ENCODE data around the gene RANBP10. TPM values are rescaled to one million over a fixed set of nuclear protein-coding genes. Genes with fewer than 3 reads are reported as not detected.
"Not testable (repeated sequence)": the region's sequence is repeated elsewhere in the genome, so short reads cannot be mapped to it uniquely, and the experiment has no call there.

Gene RANBP10
- polyA plus RNA-seq, 1 donor = 23.6 TPM

- DNase-seq (ENCODE audit: low read depth) = no peak
These were observed 26.9 kb downstream of the RANBP10 start for GRCh38 chr16:67779256-67780014.

GRCh38 chr16:67775273-67775672 is 31.1 kb downstream of the RANBP10 start:
- no peak for DNase-seq (ENCODE audit: low read depth)

DNA sequence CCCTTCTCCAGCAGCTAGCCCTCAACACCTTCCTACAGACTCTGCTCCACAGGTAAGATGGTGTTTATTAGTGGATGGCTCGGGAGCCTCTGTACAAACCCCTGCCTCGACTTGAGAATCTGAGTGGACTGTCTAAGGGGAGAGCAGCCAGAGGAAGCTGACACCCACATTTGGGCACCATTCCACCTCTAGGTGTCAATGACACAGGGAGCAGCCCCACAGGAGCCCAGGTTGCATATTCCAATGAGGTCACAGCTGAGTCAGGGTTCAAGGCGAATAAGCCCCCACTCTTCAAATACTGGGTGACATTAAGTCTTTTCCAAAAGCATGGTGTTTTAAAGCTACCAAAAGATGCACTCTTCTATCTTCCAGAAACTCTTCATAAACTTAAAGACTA is 31.9 kb downstream of the RANBP10 start:
- no peak for DNase-seq (ENCODE audit: low read depth)

DNA sequence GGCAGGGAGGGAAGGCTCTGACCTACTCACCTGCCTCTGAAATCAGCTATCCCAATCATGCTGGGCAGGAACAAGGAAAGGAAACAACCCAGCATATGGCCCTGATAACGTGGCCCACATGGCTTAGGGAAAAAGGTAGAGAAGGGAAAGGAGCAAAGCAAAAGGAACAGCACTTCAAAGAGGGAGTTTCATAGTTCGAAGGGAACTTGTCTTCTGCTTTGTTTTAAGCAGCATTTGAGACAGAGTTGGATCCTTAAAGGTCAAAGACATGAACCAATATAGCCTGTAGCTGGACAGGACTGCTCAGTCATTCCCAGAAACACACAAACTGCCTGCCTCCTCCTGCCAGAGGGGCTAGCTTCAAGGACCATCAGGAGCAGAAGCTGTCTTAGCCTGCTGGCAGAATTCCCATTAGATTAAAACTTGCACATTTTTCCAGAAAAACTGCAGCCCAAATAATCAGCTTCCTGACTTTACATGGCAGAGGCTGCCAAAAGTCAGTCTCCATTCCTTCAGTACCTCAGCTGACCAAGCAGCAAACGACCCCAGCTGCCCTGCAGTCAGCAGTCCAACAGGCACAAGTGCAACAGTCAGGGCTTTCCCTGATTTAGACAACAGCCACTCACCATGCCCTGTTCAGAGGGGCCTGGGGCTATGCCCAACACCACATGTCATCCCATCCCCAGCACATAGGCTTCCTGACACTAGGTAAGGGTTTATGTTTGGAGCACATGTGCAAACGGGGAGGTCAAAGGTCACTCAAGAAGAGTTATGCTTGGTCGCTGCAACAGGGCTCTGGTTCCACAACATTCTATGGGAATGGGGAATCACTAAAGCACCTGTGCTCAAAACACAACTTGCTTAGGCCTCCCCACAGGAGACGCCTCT is 32.5 kb downstream of the RANBP10 start:
- DNase-seq (ENCODE audit: low read depth) = no peak

- no peak for DNase-seq (ENCODE audit: low read depth)
These were observed 33.3 kb downstream of the RANBP10 start for GRCh38 chr16:67773099-67773498.

- DNase-seq (ENCODE audit: low read depth) = no peak
These were observed 35.9 kb downstream of the RANBP10 start for GRCh38 chr16:67770346-67770991.

GRCh38 chr16:67767953-67768352 is 38.4 kb downstream of the RANBP10 start:
- no peak for DNase-seq (ENCODE audit: low read depth)

DNA sequence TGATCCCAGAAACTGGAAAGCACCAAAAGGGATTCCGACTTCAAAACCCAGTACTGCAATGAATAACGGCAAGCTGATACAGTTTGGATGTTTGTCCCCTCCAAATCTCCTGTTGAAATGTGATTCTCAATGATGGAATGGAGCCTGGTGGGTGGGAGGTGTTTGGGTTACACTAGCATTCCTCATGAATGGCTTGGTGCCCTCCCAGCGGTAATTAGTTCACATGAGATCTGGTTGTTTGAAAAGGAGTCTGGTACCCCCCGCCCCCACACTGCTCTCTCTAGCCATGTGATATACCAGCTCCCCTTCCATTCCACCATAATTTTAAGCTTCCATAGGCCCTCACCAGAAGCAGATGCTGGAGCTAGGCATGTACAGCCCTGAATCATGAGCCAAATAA is 40.1 kb downstream of the RANBP10 start:
- no peak for DNase-seq (ENCODE audit: low read depth)

DNA sequence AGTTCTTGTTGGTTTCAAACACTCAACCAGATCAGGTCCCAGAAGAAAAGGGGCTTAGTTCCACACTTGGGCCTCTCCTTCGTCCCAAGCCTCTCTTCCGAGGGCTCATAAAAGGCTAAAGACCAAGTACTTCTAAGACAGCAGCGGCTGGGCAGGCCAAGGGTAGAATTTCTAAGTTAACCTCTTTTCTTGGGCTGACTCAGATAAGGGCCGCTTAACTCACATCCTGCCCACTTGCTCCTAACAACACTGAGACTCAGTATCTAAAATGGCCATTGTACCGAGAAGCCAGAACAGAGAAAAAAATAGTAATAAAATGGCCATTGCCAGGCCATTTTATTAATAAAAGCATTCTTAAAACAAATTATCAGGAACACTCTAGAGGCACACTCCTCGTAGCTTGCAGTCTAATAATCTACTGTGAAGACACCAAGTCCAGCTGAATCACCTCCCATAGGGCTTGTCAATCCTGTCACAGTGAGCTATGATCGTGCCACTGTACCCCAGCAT is 42.1 kb downstream of the RANBP10 start:
- no peak for DNase-seq (ENCODE audit: low read depth)

- DNase-seq (ENCODE audit: low read depth) = no peak
These were observed 43.3 kb downstream of the RANBP10 start for GRCh38 chr16:67763066-67763465.

- no peak for DNase-seq (ENCODE audit: low read depth)
These were observed 44.0 kb downstream of the RANBP10 start for GRCh38 chr16:67762385-67762784.

- DNase-seq (ENCODE audit: low read depth) = no peak
These were observed 44.4 kb downstream of the RANBP10 start for GRCh38 chr16:67761924-67762323.

GRCh38 chr16:67760956-67761230 is 45.5 kb downstream of the RANBP10 start:
- no peak for DNase-seq (ENCODE audit: low read depth)

DNA sequence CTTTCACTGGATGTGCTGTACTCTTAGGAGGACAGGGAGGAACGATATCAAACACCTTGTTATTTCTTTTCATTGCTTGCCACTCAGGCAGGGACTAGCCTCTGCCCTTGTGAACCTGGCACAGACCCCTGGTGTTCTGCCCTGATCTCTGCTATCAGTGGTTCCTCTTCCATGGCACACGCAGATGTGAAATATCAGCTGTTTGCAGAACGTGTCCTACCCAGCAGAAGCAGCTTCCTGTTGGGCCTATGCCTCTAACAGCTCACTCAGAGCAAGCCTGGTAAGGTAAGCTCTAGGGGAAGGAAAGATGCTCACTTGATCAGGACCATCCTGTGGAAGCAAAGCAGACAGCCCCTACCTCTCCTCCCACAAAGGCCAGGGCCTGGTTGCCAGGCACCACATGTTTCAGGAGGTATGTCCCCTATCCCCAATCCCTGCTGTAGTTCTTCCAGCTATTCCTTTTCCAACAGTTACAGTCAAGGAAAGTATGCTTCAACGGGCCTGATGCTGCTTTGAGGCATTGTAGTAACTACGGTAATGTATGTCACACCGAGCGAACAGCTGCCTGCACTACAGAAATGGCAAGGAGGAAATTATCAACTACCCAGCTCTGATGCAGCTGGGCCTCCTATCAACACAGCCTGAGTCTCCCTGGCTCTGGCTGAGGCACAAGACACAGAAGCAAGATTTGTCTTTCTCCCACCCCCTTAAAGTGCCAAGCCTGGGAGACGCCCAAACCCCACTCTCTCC is 46.0 kb downstream of the RANBP10 start:
- DNase-seq (ENCODE audit: low read depth) = no peak

GRCh38 chr16:67758966-67759365 is 47.4 kb downstream of the RANBP10 start:
- no peak for DNase-seq (ENCODE audit: low read depth)

GRCh38 chr16:67758006-67758405 is 48.4 kb downstream of the RANBP10 start:
- DNase-seq (ENCODE audit: low read depth) = no peak

GRCh38 chr16:67752641-67753040 is 53.7 kb downstream of the RANBP10 start:
- DNase-seq (ENCODE audit: low read depth) = no peak

DNA sequence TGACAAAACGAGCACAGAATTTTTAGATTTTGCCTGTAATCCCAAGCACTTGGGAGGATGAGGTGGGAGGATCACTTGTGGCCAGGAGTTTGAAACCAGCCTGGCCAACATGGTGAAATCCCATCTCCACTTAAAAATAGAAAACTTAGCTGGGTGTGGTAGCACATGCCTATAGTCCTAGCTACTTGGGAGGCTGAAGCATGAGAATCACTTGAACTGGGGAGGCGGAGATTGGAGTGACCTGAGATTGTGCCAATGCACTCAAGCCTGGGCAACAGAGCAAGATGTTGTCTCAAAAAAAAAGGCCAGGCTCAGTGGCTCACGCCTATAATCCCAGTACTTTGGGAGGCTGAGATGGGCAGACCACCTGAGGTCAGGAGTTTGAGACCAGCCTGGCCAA is 55.0 kb downstream of the RANBP10 start:
- not testable (repeated sequence) for DNase-seq (ENCODE audit: low read depth)

GRCh38 chr16:67750466-67750865 is 55.9 kb downstream of the RANBP10 start:
- DNase-seq (ENCODE audit: low read depth) = no peak

GRCh38 chr16:67749436-67750078 is 56.8 kb downstream of the RANBP10 start:
- no peak for DNase-seq (ENCODE audit: low read depth)

- DNase-seq (ENCODE audit: low read depth) = no peak
These were observed 57.5 kb downstream of the RANBP10 start for GRCh38 chr16:67748834-67749233.
